Activated CD4-positive, alpha-beta T cell treated with anti-CD3 and anti-CD28 coated beads, Interleukin-2, amount 50 U/mL, for 4 hours (primary cell): Measurements from ENCODE around the gene ROBO2.

Source experiments
- DNase-seq, 2 experiments: peaks; one replicate each; pipeline ENCODE4 v3.0.0-alpha.2; 2020

Gene ROBO2

DNA sequence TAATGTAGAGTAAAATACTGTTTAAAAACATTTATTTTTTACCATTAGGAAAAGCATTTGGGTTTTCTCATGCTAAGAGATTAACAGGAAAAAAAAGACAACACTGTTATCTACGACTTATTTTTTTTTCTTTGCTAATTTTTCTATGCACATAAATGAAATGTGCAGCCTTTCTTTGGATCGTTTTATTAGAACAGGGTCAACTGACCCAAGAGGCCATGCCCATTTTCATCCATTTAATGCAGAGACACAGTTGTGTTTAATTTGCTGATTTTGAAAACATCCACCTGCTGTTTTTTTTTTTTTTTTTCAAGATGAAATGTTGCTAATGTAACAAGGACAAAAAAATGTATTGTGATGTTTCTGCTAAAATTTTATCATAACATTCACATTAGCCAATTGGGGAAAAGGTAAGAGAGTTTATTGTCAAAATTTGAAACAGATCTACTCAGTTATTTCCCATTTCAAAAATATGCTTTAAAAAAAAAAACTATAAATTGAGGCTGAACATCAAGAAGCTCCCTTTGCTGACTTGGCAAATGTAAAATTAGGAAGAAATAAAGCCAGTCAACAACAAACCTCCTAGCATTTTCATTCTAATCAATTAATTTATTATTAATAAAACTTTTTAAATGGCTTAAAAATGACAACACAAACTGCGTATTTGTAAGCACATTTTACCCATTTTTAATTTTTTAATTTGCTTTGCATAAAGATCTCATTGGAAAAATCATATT is 485.2 kb downstream of the ROBO2 start:
- DNase-seq: no peak

DNA sequence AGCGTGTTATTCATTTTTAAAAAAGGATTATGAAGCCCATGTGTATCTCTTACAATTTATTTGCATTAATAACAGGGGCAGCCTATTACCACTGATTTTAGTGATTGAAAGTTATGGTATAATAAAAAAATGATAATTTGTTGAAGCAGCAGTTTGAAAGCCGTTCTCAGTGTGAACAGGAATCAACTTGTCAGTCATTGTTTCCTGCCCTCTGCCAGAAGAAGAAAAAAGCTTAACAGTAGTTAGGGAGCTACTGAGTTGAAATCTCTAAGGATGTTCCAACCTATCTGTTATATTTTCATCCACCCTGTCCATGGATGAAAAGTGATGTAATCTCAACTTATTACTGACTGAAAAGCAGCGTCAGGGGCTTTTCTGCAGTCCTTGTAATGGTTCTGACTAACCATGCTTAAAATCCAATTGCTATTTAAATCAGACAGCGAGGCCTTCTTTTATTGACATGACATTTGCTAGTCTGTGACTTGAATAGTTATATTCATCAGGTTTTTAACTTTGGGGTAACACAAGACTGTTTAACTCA is 486.7 kb downstream of the ROBO2 start:
- DNase-seq: no peak

DNA sequence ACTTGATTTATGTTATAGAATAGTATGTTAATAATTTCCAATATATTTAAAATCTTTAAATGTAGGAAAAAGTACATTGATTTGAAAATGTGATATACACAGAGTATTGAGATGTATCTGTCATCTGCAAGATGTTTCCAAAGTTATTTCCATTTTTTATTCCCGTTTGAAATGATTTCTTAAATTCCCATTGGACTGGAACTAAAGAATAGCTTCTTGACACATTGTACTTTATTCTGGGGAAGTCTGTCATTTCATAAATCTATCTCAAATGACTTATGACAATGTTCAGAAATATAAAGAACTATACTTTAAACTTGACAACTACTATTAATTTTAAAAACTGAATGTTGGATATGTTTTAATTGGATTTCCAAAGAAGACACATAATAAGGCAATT is 489.6 kb downstream of the ROBO2 start:
- DNase-seq: no peak

DNA sequence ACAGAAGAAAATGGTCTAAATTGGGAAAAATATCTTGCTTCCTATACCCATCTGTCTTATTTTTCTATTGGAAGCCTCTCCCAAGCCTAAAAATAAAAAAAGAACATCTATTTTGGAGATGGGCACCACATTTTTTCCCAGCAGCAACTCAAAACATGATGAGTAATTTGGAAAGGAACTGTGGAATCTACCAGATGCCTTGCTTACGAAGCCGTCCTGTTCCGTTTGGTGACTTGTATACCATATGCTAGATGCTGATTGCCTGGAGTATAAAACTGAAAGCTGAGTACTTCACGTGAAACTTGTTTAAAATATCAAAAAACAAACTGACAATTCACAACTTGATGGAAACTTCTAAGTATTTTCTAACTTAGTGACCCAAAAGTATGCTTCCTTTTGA is 491.0 kb downstream of the ROBO2 start:
- no peak for DNase-seq

DNA sequence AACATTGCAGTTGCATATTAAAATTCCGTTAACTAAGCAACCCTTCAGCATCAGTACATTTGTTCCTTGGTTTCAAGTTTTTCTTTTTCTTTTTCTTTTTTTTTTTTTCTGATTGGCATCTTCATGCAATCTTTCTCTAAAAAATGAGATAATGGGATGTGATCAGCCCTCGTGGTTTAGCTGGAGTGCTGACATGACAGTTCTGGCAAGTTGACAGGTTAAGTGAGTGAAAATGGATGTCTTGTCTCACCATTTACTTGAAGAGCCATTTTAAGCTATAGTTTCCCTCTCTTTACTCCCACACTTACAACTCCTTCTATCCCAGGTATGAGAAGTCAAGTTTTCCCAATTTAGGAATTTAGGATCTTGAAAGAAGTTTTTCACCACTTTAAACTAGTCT is 495.2 kb downstream of the ROBO2 start:
- no peak for DNase-seq

DNA sequence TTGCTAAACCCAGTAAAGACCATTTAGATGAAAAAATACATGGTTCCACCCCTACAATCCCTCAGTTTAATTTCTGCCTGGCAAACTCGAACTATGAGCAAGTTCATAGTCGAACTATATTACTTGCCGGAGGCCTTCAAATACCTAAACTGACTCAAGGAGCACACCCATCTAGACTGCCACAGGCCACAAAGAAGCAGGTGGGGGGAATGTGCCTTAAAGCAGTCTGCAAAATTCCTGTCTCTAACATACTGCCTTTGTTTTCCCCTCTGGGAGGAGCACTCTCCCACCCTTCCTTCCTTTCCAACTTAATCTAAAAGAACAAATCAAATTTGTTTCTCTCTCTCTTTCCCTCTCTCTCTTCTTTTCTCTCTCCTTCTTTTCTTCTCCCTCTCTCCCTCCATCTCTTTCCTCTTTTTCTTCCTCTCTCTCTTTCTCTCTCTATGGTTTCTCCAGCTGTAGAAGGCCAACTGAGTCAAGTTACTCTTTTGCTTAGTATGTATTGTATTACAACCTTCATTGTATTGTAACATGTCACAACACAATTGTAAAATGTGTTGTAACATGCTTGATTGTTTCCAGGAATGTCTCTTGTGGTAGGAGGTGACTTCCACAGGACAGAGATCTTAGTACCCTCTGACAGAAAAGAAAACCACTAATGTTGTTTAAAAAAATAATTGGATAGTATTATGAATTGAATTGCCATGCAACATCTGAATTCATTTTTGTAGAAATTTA is 496.3 kb downstream of the ROBO2 start:
- no peak for DNase-seq

DNA sequence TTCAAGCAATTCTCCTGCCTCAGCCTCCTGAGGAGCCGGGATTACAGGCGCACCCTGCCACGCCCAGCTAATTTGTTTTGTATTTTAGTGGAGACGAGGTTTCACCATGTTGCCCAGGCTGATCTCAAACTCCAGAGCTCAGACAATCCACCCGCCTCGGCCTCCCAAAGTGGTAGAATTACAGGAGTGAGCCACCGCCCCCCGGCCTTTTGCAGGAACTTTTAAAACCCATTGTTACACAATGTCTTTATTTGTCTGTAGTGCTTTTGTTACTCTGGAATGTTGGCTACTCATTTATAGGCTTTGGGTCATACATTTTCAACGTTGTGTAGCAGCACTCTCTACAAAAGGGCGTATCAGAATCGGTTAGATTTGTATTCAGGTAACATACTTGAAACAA is 499.1 kb downstream of the ROBO2 start:
- no peak for DNase-seq

DNA sequence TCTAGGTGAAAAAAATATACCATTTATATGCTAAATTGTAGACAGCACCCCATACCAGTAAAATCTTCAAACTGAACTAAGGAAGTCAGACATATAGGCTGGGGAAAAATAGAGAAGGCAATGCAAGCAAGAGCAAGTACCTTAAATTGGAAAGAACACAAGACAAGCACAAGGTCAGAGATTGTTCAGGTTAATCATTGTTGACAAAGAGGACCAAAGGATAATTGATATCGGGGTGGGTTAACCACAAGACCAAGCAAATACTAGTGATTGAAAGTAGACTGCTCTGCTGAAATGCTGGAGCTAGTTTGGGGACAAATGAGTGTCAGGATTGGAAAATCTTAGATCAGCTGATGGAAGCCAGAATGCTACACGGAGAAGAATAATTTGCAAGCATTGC is 499.8 kb downstream of the ROBO2 start:
- no peak for DNase-seq

DNA sequence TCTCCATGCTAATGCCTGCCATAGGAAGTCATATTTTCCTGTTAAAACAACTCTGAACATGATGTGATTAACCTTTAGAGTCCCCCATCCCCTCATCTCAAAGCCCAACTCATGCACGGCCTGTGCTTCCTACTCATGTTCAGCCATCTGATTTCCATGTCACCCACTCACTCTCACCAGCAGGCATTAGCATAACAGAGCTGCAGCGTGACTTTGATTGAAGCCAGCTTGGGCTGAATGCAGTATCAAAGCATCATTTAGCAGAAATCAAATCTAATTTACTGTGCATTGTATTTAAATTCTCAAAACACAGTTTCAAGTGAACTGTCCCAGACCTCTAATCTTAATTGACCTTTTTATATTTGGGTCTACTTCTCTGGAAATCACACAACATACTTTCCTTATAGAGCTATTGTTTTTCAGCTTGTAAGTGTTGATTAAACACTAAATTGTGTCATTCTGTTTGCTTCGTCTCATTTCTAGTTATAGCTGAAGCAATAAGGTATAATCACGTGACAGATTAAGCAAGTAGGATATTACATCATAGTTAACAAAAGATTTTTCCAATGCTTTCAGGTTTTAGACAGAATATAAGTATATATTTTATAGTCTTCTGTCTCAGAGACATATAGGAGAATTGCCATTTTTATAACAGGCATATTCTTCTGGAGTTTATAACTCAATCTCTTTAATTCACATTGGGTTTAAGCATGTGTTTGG is 501.5 kb downstream of the ROBO2 start:
- DNase-seq: no peak

DNA sequence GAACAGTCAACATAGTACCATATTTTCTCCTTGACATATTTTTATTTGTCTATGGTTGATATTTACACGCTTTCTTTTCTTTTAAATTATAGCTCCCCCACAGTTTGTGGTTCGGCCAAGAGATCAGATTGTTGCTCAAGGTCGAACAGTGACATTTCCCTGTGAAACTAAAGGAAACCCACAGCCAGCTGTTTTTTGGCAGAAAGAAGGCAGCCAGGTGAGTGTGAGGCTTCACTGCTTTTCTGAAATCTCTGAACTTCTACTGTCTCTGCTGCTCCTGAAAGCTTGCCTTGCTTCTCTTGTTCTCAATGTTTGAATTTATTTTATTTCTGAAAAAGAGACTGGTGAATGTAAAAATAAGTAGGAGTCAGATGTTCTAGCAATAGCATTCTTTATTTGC is 506.3 kb downstream of the ROBO2 start:
- no peak for DNase-seq

DNA sequence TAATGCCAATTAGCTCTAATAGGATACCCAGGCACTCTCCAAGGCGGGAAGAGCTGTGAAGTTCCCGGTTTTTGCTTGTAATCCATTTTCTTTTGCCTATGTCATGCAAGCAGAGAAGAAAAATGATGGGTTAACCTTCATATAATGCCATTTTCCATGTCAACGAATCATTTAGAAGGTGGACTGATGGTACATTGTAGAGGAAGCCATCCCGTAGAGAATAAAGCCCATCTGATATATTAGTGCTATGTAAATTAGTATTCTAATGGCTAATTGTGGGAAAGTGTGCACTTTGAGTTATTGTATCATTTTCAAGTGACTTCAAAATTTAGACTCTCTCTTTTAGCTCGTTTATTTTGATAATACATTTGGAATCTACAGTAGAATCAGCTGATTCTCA is 509.1 kb downstream of the ROBO2 start:
- DNase-seq: no peak

DNA sequence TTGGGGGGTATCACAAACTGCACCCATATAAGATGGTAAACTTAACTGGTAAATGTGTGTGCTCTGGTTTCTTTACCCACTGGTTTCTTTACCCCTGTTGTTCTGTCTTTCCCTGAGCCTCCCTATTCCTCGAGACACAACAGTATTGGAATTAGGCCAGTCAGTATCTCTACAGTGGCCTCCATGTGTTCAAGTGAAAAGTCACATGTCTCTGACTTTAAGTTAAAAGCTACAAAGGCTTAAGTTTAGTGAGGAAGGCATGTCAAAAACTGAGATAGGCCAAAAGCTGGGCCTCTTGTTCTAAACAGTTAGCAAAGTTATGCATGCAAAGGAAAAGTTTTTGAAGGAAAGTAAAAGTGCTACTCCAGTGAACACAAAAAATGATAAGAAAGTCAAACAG is 513.3 kb downstream of the ROBO2 start:
- DNase-seq: no peak

DNA sequence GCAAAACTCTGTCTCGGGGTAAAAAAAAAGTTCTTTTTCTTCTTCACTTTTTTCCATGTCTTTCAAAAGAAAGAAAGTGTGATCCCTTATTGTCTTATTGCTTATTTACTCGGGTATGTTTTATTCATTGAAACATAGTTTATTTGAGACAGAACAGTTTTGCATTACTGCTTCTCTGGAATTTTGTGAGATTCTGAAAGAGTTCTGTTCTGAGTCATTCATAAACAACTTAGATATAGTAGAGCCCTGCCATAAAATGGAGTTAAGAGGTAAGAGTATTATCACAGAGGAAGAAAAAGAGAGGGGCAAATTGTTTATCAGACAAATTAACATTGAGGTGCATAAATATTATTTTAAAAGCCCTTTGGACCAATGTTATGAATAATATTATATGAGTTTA is 522.2 kb downstream of the ROBO2 start:
- DNase-seq: no peak

DNA sequence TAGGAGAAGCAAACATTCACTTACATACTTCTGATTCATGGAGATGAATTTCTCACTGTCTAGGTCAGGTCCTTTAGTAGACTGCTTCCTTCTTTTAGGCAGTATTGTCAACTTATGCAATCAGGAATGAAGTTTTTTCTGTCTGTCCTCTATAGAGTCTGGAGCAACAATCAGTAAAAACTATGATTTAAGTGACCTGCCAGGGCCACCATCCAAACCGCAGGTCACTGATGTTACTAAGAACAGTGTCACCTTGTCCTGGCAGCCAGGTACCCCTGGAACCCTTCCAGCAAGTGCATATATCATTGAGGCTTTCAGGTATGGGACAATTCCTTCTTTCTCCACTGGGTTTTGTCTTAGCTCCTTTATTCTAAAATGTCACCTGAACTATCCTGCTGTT is 523.1 kb downstream of the ROBO2 start:
- no peak for DNase-seq

DNA sequence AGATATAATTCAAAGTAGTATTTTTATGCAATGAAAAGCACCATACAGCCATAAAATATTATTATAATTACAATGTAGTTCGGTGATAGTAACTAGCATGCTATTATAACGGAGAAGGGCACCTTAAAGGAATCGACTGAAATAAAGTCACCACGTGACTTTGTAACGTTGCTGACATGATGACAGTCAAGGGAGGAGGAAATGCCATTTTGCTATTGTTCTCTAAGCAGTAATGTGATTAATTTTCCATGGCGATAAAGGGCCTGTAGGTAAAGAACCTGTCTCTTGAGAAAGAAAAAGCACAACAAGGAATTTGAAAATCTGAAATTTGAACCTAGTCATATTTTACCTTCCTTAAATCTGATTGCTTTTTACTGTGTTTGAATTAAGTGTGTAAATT is 526.2 kb downstream of the ROBO2 start:
- no peak for DNase-seq

DNA sequence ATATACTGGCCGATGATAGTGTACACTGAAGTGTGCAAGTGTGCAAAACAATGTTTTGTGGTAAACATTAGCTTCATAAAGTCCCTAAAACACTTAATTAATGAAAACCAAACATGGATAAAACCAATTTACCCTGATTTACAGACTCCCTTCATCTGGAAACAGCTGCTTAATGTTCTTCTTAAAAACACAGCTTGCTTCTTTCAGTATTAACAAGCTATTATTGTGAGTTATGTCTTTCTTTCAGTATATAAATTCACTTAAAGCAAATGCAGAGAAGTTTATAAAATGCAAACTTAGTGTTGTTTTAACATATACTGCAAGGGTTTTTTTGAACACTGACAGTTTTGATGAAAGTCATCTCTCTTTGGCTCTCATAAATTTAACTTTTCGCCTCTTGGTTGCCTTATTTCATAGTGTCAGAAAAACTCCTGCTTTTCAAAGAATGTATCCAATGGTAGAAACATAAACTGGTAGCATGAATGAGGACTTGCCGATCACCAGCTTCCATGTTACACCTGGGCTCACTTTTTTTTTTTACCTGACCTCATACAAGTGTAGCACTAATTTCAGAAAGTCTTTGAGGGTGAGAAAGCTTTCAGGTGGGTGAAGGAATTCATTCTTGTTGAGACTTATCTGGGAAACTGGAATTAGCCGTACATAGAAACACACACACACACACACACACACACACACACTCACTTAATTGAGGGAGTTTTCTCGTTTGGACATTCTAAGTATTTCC is 532.2 kb downstream of the ROBO2 start:
- DNase-seq: no peak

DNA sequence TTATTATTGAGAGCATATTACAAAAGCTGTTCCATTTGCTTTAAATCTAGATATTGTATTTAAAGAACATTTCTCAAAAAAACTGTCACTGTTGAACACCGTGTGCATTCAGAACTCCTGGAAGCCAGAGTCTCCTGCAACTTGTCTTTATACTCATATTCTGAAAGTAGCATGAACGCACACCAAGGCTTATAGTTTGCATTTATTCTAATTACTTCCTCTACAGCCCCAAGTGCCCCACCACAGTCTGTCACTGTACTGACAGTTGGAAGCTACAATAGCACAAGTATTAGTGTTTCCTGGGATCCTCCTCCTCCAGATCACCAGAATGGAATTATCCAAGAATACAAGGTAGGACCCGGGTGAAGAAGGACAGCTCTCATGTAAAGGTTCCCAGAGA is 537.4 kb downstream of the ROBO2 start:
- DNase-seq: no peak

DNA sequence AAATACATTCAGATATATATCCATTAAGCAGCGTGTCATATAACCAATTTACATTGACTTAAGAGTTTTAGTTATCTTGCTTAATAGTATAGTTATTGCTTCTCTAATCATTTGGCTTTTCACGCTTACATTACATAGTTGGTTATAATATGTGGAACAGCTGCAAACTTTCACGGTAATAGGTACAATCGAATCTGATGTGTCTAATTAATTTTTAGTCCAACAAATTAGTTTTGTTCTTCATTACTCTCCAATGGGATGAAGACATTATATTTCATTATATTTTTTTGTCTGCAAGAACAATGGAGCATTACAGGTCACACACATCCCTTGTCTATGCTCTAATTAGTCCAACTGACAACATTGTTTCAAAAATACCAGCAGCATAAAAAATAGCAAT is 546.3 kb downstream of the ROBO2 start:
- DNase-seq: no peak

DNA sequence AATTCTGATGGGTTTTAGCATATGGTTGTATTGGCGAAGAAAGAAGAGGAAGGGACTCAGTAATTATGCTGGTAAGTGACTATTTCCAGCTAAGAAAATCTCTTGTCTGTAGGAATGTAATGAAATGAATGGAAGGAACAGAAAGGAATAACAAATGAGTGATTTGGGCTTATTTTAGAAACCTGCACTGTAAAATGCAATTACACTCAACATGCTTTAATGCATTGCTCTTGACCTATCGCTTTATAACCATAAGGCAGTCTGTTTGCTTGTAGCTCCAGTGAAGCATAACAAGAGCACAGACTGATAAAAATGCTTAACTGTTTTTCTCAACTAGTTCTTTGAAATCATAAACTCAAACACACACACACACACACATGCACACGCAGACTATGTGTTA is 549.0 kb downstream of the ROBO2 start:
- no peak for DNase-seq

DNA sequence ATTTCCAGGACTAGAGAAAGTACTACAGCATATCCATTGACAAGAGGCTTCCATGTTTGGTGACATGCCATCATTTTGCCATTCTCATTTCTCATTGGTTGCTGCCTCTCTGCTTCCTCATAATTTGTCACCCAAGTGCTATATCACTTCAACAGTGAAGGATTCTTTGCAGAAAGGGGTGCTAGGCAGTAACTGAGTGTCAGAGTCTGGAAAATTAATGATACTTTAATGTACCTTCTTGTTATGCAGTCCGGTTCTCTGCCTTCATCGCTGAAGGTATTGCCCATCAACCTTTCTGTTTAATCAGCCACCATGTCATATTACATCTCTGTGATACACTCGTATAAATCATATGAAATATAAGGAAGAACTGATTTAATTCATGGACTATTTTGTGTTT is 550.3 kb downstream of the ROBO2 start:
- DNase-seq: no peak

DNA sequence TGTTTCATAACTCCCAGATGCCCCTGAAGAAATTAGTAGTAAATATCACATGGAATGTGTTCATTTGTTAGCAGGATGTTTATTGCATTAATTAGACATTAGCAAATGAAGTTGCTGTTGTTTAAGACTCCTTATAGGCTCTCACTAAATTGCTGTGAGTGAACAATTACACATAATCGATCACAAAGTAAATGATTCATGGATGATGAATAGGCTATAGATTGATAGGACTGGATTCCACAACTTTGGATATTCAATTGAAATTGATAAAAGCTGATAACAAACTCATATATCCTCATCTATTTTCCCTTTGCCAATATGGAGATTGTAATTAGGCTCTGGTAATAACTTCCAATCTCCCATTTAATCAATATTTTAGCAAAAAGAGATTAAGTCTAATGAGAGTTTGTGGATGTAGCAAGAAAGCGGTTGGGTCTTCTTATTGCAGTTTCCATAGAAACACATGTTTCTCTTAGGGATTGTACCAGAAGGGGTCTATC is 555.5 kb downstream of the ROBO2 start:
- DNase-seq: no peak

DNA sequence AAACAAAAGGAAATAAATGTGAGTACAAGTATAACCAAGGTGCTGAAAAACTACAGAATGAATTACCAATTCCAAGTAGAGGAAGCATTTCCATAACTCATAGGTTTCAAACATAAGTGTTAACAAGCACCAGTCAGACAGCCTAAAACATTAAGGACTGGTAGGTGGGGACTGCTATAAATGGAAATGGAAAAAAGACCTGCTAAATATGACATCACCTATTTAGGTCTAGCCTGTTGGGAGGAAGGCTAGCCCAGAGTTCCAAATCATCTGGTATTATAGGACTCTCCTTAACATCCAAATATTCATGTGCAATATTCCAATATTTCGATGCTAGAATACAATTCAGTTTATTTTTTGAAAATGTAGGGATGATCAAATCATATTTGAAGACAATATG is 560.0 kb downstream of the ROBO2 start:
- no peak for DNase-seq

DNA sequence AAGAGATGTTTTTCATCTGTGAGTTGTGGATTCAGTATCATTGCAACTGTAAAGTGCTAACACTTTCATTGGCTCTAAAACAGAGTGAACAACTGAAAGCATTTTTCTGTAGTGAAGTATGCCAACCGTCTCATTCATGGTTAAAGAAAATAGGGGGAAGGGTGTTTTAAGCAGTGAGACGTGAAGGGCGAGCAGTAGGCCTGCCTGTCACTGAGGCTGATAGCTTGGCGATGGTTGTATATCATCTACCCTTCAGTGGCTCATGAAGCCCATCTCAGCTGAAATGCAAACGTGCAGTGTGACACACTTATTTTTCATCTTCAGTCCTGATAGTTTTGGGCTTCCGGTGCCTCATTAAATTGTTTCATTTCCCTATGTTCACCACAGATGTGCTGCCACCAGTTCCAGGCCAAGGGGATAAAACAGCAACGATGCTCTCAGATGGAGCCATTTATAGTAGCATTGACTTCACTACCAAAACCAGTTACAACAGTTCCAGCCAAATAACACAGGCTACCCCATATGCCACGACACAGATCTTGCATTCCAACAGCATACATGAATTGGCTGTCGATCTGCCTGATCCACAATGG is 562.0 kb downstream of the ROBO2 start:
- no peak for DNase-seq
